AG20443 (cell line): ENCODE measurements around the gene CLEC4A.
"Not testable (repeated sequence)": the region's sequence is repeated elsewhere in the genome, so short reads cannot be mapped to it uniquely, and the experiment has no call there.

Source experiments
- DNase-seq: peaks from one replicate; pipeline ENCODE4 v3.0.0; 2012; ENCODE audit warnings: low spot score, mixed read lengths

The CLEC4A gene

GRCh38 chr12:8123124-8123912, at the start of gene CLEC4A:
Gene CLEC4A (plus strand): TSS chr12:8123617. CDS start chr12:8123879, 262 bp downstream.
- DNase-seq = no peak

GRCh38 chr12:8075935-8076334, 47.5 kb upstream of the CLEC4A start:
- no peak for DNase-seq

- DNase-seq = no peak
These were observed 47.1 kb upstream of the CLEC4A start for GRCh38 chr12:8076366-8076765.

- DNase-seq = peak; percentile 31
These were observed 46.2 kb upstream of the CLEC4A start for GRCh38 chr12:8077207-8077606.

GRCh38 chr12:8078398-8078797, 45.0 kb upstream of the CLEC4A start:
- DNase-seq = peak; percentile 33

GRCh38 chr12:8078916-8079315, 44.5 kb upstream of the CLEC4A start:
- no peak for DNase-seq

GRCh38 chr12:8080120-8080519, 43.3 kb upstream of the CLEC4A start:
- no peak for DNase-seq

GRCh38 chr12:8081251-8081920, 42.0 kb upstream of the CLEC4A start:
- no peak for DNase-seq

- DNase-seq = no peak
These were observed 40.7 kb upstream of the CLEC4A start for GRCh38 chr12:8082808-8083100.

GRCh38 chr12:8084351-8084750, 39.1 kb upstream of the CLEC4A start:
- DNase-seq = not testable (repeated sequence)

- no peak for DNase-seq
These were observed 35.8 kb upstream of the CLEC4A start for GRCh38 chr12:8087666-8088065.

- no peak for DNase-seq
These were observed 34.8 kb upstream of the CLEC4A start for GRCh38 chr12:8088574-8088973.

- DNase-seq = not testable (repeated sequence)
These were observed 34.1 kb upstream of the CLEC4A start for GRCh38 chr12:8089277-8089676.

- DNase-seq = no peak
These were observed 33.7 kb upstream of the CLEC4A start for GRCh38 chr12:8089716-8090115.

- DNase-seq = no peak
These were observed 30.1 kb upstream of the CLEC4A start for GRCh38 chr12:8093291-8093690.

GRCh38 chr12:8096281-8096915, 27.0 kb upstream of the CLEC4A start:
- no peak for DNase-seq

GRCh38 chr12:8099235-8099634, 24.2 kb upstream of the CLEC4A start:
- no peak for DNase-seq

- DNase-seq = peak; percentile 77
These were observed 14.5 kb upstream of the CLEC4A start for GRCh38 chr12:8108808-8109398.

- not testable (repeated sequence) for DNase-seq
These were observed 10.3 kb upstream of the CLEC4A start for GRCh38 chr12:8113117-8113516.

- no peak for DNase-seq
These were observed 3.2 kb upstream of the CLEC4A start for GRCh38 chr12:8120072-8120713.

- no peak for DNase-seq
These were observed 3.7 kb downstream of the CLEC4A start for GRCh38 chr12:8127138-8127537.
